ENCODE results near the gene NUPR1. TPM values are rescaled to one million over a fixed set of nuclear protein-coding genes. Genes with fewer than 3 reads are reported as not detected.
A peak's percentile ranks its signal among the peaks of the same experiment; 100 is the strongest.
"Not testable (repeated sequence)": the region's sequence is repeated elsewhere in the genome, so short reads cannot be mapped to it uniquely, and the experiment has no call there.

Gene NUPR1
- total RNA-seq, 3 donors from 2014 or later (not counting 1 experiment from before 2014, with no cell fraction given): not detected

DNA sequence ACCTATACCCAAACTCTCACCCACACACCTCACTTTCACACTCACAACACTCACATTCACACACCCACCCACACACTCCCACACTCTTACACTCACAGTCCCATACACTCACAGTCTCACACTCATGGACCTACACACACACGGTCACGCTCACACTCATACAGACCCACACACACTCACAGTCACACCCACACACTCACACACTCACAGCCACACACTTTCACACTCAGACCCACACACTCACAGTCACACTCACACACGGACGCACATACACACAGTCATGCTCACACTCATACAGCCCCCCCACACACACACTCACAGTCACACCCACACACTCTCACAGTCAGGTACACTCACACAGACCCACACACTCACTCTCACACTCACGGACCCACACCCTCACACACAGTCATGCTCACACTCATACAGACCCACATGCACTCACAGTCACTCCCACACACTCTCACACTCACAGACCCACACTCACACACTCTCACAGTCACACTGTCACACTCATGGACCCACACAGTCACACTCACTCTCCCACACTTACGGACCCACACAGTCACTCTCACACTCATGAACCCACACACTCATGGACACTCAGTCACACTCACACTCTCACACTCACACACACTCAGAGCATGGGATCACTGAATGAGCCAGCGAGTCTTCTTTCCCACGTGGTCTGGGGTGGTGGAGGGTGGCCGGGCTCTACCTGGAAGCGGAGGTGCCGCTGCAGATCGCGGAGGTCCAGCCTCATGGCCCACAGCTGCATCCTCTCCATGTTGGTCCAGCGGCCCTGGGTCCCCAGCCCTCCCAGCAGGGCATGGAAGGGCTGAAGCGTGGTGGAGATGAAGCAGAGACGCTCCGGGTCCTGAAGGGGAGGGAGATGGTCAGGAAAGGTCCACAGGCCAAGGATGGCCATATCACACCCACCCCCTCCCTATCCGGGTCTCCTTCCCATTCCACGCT lies 37.2 kb downstream of the NUPR1 start:
- H3K36me3 ChIP-seq (ENCODE audit: control insufficient read depth, insufficient read depth, low read length): peaks cover 23% of the 10 kb centered on the region
- peaks cover 39% of the 10 kb centered on the region for H3K4me1 ChIP-seq (ENCODE audit: control insufficient read depth, insufficient read depth, low read length)
- H3K27ac Mint-ChIP-seq: no peak overlapping the region
- H3K27me3 Mint-ChIP-seq (ENCODE audit: low read depth in 2 of 2): no peaks in the 10 kb centered on the region
- H3K4me1 Mint-ChIP-seq: peaks cover 12 to 29% of the 10 kb centered on the region in 2 donors
- H3K27me3 ChIP-seq (ENCODE audit: control insufficient read depth, insufficient read depth, low read length): no peaks in the 10 kb centered on the region
- intact Hi-C loops (cut with micrococcal nuclease): no loop called here
- H3K9me3 ChIP-seq (ENCODE audit: control insufficient read depth, insufficient read depth, low read length): no peaks in the 10 kb centered on the region
- TF ChIP-seq, protein P1, sequence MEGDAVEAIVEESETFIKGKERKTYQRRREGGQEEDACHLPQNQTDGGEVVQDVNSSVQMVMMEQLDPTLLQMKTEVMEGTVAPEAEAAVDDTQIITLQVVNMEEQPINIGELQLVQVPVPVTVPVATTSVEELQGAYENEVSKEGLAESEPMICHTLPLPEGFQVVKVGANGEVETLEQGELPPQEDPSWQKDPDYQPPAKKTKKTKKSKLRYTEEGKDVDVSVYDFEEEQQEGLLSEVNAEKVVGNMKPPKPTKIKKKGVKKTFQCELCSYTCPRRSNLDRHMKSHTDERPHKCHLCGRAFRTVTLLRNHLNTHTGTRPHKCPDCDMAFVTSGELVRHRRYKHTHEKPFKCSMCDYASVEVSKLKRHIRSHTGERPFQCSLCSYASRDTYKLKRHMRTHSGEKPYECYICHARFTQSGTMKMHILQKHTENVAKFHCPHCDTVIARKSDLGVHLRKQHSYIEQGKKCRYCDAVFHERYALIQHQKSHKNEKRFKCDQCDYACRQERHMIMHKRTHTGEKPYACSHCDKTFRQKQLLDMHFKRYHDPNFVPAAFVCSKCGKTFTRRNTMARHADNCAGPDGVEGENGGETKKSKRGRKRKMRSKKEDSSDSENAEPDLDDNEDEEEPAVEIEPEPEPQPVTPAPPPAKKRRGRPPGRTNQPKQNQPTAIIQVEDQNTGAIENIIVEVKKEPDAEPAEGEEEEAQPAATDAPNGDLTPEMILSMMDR (IDR thresholded peaks at IDR 0.05): no peak
- WGBS (ENCODE audit: insufficient coverage): 80% methylated on average over 16 of the region's 19 CpGs
- DNase-seq: no peak
- peak in 1 of 3 donors; percentile 34 for ATAC-seq
- H3K27ac ChIP-seq (ENCODE audit: low read length): no peak overlapping the region
- H3K4me3 Mint-ChIP-seq: no peak overlapping the region
- H3K4me3 ChIP-seq (ENCODE audit: low read length): no peak overlapping the region
- no peaks in the 10 kb centered on the region for H3K36me3 Mint-ChIP-seq
- no peaks in the 10 kb centered on the region for H3K9me3 Mint-ChIP-seq

DNA sequence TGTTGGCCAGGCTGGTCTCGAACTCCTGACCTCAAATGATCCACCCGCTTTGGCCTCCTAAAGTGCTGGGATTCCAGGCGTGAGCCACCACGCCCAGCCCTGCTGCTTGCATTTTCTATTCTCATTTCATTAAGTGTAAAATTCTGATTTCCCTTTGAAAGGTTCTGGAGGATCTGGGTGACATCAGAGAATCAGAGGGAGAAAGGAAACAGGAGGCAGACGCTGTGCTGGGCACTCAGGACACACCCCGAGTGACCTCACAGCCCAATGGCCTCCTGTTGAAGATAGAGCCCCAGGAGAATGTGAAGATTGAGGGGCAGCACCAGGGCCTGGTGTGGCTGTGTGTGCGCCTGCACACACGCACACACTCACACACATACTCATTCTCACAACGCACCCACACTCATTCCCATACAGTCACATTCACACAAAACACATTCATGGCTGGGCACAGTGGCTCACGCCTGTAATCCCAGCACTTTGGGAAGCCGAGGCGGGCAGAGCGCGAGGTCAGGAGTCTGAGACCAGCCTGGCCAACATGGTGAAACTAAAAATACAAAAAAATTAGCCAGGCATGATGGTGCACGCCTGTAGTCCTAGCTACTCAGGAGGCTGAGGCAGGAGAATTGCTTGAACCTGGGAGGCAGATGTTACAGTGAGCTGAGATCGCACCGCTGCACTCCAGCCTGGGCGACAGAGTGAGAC lies 38.1 kb downstream of the NUPR1 start:
- H3K27me3 ChIP-seq (ENCODE audit: control insufficient read depth, insufficient read depth, low read length); H3K27ac Mint-ChIP-seq; H3K27me3 Mint-ChIP-seq (ENCODE audit: low read depth in 2 of 2); H3K4me3 ChIP-seq (ENCODE audit: low read length); H3K9me3 Mint-ChIP-seq; DNase-seq; intact Hi-C loops (cut with micrococcal nuclease); H3K27ac ChIP-seq (ENCODE audit: low read length); H3K36me3 Mint-ChIP-seq; H3K9me3 ChIP-seq (ENCODE audit: control insufficient read depth, insufficient read depth, low read length); ATAC-seq: not testable (repeated sequence)
- Mint-ChIP-seq H3K4me1 (peaks cover 21 to 32% of the 10 kb centered on the region in 2 donors), H3K4me3 (peak overlapping the region; percentile 25)
- Histone ChIP-seq H3K4me1 (ENCODE audit: control insufficient read depth, insufficient read depth, low read length) (peaks cover 47% of the 10 kb centered on the region), H3K36me3 (ENCODE audit: control insufficient read depth, insufficient read depth, low read length) (peaks cover 23% of the 10 kb centered on the region)
- WGBS (ENCODE audit: insufficient coverage): 86% methylated on average over 18 of the region's 18 CpGs

DNA sequence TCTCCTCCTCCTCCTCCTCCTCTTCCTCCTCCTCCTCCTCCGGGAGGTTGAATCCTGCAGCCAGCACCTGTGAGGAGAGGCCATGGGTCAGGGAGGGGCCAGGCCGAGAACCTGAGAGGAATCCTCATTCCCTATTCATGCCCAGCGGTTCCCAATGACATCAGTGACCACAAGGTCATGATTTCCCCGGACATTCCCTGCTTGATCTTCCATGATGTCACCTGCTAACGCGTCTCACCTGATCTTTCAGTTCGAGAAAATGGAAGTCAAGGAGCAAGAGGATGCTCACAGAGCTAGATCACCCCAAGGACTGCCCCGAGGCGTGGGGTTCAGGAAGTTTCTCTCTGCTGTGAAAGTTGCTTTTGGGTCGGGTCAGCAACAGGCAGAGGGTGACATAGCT lies 38.9 kb downstream of the NUPR1 start:
- Mint-ChIP-seq H3K4me1 (peaks cover 29 to 40% of the 10 kb centered on the region in 2 donors), H3K27me3 (ENCODE audit: low read depth in 2 of 2) (no peaks in the 10 kb centered on the region), H3K36me3 (no peaks in the 10 kb centered on the region), H3K4me3 (peak overlapping the region; percentile 25), H3K27ac (no peak overlapping the region), H3K9me3 (no peaks in the 10 kb centered on the region)
- Histone ChIP-seq H3K27me3 (ENCODE audit: control insufficient read depth, insufficient read depth, low read length) (no peaks in the 10 kb centered on the region), H3K9me3 (ENCODE audit: control insufficient read depth, insufficient read depth, low read length) (no peaks in the 10 kb centered on the region), H3K27ac (ENCODE audit: low read length) (no peak overlapping the region), H3K4me1 (ENCODE audit: control insufficient read depth, insufficient read depth, low read length) (peaks cover 55% of the 10 kb centered on the region), H3K36me3 (ENCODE audit: control insufficient read depth, insufficient read depth, low read length) (peaks cover 23% of the 10 kb centered on the region), H3K4me3 (ENCODE audit: low read length) (no peak overlapping the region)
- DNase-seq (no peak), ATAC-seq (no peak)
- intact Hi-C loops (cut with micrococcal nuclease): loop anchor here (10.0 kb wide), 1 partner anchor 195 kb away; no protein-coding TSS in a partner anchor
- TF ChIP-seq, protein P1 (IDR thresholded peaks at IDR 0.05): no peak
- 90% methylated on average over 10 of the region's 10 CpGs for WGBS (ENCODE audit: insufficient coverage)
